Activated T-cell treated with anti-CD3 and anti-CD28 coated beads for 4 hours (primary cell): ENCODE measurements around the gene LRBA.

Source experiments
- DNase-seq: peaks from one replicate; pipeline ENCODE4 v3.0.0-alpha.2; 2020

LRBA gene

DNA sequence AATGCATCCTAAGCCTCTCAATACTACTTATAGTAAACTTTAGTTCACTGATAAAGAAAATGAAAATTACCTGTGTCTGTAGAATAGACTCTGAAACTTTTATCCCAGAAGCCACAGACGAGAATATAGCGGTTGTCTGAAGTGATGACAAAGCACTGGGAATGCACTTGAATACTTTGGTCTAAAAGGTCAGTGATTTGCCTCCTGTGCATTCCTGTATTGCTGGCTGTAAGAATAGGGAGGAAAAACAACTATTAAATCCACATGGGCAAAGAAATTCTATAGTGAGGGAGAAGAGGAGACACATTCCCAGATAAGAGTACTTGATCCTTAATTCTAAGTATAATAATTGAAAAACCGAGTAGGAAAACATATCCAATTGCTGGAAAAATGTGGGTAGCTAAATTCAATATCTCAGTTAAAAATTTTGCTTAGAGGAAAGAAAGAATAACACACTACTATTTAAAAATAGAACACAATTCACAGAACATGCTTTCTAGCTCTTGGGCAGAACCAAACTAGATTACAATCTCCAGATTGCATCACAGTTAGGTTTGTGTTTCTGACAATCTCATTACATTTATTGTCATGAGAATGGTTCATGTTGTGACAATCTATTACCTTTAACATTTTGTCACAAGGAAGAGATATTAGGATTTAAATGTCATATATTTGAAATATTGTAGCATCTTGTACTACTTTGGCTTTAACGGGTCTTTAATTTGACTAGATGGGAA is 704.8 kb downstream of the LRBA start:
- no peak for DNase-seq

DNA sequence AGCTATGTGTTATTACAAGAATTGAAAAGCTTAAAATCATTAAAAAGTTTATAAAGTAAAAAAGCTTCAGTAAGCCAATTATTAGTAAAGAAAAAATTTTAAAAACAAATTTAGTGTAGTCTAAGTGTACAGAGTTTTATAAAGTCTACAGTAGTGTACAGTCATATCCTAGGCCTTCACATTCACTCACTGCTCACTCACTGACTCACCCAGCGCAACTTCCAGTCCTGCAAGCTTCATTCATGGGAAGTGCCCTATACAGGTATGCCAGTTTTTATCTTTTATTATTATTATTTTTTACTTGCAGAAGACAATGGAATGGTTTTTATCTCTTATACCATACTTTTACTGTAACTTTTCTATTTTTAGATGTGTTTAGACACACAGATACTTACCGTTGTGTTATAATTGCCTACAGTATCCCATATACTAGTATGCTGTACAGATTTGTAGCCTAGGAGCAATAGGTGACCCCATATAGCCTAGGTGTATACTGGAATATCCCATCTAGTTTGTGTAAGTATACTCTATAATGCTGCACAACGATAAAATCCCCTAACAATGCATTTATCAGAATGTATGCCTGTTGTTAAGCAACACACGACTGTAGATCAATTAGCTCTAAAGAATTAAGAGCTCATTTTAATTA is 706.1 kb downstream of the LRBA start:
- DNase-seq: no peak

- no peak for DNase-seq
Observed at GRCh38 chr4:150306719-150307118, 708.4 kb downstream of the LRBA start.

GRCh38 chr4:150305995-150306394 is 709.1 kb downstream of the LRBA start:
- DNase-seq: no peak

GRCh38 chr4:150302553-150302952 is 712.5 kb downstream of the LRBA start:
- peak; percentile 30 for DNase-seq

DNA sequence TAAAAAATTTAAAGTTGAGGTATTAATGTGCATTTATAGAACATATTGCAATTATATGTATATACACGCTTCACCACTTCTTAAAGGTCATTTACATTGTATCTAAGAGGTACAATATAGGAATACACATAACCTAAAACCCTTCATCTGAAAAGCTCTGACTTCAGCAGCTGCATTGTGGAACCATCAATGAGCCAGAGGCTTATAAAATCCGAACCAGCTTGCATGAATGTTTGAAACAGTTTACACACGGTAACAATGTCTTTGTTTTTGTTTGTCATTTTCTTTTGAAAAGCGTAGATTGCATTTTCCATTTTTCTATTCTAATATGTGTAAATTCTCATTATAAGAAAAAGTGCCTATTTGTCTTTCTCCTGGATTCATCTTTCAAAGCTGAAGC is 715.3 kb downstream of the LRBA start:
- no peak for DNase-seq

DNA sequence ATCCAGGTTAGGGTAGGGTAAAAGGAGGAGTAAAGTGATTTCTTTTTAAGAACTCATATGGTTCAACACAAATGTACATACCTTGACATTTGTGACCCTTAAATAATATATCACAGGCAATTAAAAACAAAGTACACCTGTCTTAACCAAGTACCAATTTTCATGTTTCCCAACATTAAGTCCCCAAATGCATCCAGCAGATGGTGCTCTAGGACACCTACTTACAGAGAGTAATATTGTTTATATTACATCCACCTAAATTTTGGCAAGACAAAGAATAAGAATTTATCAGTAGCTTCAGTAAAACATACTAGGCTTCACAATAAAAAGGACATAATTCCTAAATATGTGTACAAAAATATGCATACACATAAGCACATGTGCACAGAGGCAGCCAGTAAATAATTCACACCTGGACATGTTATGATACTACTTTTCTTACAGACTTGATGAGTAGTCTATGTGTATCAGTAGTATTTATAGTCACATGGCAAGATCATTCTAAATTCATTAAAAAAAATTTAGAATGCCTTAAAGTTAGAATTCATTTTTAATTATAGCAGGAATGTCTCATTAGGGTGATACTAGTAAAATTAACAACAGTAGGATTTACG is 717.1 kb downstream of the LRBA start:
- DNase-seq: peak; percentile 10

DNA sequence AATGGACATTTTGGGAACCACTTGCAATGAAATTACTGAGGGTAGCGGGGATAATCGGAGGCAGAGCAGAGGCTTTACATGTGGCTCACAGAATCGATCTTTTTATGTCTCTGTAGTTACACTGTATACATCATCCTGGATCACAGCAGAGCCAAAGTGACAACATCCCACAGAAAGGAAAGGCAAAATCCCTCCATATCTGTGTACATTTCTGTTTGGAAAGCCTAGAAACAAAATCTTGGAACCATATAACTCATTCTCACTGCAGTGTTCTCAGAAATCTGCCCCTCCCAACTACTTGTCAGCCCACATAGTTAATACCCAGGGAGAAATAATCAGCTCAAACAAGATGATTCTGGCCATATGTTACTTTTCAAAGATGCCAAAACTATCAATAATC is 725.2 kb downstream of the LRBA start:
- no peak for DNase-seq

DNA sequence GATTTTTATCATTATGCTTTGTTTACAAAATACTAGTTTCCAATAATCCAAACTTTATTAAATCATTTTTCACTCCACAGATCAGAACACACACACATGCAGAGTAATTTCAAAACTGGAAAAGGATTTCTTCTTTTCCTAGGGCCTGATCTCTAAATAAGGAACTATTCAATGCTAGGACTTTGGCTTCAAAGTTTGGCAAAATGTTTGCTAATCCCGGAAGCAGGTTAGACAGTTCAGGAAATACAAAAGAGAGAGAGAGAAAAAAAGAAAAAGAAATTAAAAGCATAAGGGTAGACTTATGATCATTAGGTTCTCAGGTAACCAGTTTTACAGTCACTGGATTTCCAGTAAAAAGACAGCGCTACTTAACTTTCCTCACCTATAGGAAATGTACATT is 725.9 kb downstream of the LRBA start:
- no peak for DNase-seq

DNA sequence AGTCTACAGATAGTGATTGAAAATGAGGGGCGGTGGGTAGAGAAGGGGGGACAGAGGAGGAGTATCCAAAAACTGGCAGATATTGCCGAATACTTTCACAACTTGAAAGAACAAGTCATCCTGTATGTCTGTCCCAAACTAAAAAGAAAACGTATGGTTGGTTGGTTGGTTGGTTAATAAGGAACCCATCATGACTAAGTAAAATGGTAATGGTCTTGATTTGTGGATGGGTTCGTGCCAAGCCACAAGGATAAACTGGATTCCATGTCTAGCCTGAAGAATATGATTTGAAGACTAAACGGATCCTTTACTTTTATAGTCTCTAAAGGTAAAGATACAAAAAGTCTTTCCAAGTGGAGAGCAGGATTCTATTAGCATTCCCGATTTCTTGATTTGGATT is 728.4 kb downstream of the LRBA start:
- DNase-seq: no peak

DNA sequence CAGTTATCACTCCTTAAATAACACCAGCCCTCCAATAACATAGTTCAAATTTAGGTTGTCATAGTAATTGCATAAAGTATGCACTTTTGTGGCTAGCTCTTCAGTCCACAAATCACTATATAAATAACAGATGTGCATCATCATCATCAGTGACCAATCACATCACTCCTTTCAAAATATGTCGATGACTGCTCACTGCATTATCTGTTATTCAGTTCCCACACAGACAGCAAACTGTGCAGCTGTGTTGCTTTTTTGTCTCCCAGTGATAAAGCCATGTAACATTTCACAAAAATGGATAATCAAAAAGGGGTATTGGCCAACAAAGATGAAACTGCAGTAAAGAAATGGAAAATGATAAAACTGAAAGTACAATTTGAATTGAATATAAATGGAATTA is 731.4 kb downstream of the LRBA start:
- DNase-seq: no peak

- no peak for DNase-seq
Observed at GRCh38 chr4:150280975-150281374, 734.1 kb downstream of the LRBA start.

DNA sequence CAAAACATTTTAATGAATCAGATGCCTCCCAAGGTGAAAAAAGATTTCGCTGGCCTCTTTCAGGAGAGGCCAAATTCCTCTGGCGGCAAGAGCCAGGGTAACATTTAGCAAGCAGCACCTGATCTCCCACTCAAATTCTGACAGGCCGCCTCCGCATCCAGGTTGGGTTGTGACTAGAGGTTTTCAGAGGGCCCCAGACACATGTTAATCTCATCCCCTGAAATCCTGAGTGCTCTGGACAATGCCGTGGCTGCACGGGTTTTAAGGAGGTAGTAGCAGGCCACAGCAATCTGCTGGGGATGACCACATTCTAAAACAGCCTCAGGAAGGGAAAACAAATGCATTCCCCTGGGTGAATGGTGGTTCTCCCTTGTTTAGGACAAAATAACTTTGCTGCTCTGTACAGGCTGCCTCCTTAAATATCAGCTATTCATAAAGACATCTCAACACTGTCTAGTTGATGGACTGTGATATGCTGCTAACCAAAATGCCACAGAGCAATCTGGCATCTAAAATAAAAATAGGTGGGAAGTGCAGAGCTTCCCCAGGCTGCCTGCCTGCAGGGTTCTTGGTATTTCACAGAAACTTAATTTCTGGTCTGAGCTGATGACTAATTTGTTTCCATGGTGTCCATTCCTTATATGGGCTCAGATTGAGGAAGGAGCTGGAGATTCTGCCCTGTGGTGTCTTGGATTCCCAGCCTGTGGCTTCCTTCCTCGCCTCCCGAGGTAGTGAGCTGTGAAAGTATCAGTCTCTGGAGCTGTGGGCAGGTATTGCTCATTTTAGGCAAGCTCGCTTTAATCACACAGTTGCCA is 734.8 kb downstream of the LRBA start:
- no peak for DNase-seq

GRCh38 chr4:150278206-150278605 is 736.9 kb downstream of the LRBA start:
- no peak for DNase-seq

DNA sequence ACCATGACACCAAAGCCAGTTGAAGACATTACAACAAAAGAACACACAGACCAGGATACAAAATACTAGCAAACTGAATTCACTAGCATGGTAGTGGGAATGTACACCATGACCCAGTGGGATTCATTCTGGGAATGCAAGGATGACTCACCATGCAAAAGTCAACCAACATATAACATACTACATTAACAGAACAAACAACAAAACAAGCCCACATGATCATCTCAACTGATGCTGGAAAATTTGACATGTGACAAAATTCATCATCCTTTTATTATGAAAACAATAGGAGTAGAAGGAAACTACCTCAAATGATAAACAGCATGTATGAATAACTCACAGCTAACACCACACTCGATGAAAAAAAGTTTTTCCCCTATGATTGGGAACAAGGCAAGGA is 746.6 kb downstream of the LRBA start:
- no peak for DNase-seq

- DNase-seq: no peak
Observed at GRCh38 chr4:150265806-150266205, 749.3 kb downstream of the LRBA start.

DNA sequence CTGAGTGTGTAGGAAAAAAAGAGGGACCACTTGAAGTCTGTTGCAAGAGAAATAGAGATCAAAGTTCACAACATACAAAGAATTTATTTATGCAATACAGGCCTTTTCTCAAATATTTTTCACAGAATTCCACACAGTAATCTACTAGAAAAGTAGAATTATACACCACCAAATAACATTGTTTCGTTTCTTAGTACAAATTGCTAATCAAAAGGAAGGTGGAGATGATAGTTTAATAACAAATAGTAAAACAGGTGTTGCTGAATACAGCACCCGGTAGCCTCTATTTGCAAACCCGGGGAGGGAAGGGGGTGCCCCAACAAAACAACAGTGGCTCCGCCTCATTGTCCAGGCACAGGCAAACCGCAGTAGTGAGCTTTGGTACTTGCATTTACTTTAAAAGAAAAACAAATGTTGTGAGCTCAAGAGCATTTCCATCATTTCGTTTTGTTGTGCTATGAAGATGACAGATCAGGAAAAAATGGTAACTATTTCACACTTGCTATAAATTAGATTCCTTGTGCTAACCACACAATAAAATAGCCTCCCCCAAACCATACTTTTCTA is 750.4 kb downstream of the LRBA start:
- DNase-seq: no peak

- DNase-seq: no peak
Observed at GRCh38 chr4:150262611-150263010, 752.5 kb downstream of the LRBA start.

DNA sequence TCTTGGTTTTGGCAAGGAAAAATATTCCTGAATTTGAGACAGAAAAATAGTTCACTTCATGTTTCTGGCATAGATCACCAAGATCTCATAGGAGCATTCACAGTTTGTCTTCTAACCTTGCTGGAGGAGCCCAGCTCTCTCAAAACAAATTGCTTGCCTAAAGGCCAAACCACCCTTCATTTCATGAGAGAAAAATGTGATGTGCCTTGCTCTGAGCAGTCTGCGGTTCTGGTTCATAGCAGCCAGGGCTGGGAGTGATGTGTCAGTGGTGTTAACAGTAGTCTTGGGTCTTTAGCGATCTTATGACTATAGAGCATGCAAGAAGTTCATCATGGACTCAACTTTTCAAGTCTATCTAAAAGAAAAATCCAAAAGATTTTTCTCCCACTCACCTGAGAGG is 753.5 kb downstream of the LRBA start:
- DNase-seq: no peak

- no peak for DNase-seq
Observed at GRCh38 chr4:150259861-150260567, 755.1 kb downstream of the LRBA start.

DNA sequence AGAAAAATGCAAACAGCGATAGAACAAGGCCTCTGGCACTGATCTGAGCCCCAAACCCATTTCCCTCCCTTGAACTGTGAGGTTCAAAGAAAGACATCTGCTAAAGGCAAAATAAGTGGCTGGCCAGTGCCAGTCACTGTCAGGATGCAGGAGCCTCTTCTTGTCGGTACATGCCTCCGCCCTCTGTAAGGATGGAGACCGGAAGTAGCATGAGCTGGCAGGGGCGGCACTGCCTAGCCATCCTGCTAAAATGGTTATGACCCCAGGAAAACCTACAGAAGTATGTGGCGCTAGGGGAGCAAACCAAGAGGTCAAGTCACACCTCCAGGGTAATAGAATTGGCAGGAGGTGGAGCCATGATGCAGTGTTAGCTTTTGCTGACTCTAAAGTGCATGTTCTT is 756.5 kb downstream of the LRBA start:
- no peak for DNase-seq
